ENCODE data around the gene CYTH2.

CYTH2 gene

GRCh38 chr19:48501494-48502349 lies 32.6 kb downstream of the CYTH2 start:
- no peak for DNase-seq (ENCODE audit: low read depth)
- TF ChIP-seq, protein P1, sequence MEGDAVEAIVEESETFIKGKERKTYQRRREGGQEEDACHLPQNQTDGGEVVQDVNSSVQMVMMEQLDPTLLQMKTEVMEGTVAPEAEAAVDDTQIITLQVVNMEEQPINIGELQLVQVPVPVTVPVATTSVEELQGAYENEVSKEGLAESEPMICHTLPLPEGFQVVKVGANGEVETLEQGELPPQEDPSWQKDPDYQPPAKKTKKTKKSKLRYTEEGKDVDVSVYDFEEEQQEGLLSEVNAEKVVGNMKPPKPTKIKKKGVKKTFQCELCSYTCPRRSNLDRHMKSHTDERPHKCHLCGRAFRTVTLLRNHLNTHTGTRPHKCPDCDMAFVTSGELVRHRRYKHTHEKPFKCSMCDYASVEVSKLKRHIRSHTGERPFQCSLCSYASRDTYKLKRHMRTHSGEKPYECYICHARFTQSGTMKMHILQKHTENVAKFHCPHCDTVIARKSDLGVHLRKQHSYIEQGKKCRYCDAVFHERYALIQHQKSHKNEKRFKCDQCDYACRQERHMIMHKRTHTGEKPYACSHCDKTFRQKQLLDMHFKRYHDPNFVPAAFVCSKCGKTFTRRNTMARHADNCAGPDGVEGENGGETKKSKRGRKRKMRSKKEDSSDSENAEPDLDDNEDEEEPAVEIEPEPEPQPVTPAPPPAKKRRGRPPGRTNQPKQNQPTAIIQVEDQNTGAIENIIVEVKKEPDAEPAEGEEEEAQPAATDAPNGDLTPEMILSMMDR (conservative IDR thresholded peaks at IDR 0.05; ENCODE audit: low read length), result no peak
- H3K4me3 ChIP-seq (ENCODE audit: low read length), result no peak overlapping the region

DNA sequence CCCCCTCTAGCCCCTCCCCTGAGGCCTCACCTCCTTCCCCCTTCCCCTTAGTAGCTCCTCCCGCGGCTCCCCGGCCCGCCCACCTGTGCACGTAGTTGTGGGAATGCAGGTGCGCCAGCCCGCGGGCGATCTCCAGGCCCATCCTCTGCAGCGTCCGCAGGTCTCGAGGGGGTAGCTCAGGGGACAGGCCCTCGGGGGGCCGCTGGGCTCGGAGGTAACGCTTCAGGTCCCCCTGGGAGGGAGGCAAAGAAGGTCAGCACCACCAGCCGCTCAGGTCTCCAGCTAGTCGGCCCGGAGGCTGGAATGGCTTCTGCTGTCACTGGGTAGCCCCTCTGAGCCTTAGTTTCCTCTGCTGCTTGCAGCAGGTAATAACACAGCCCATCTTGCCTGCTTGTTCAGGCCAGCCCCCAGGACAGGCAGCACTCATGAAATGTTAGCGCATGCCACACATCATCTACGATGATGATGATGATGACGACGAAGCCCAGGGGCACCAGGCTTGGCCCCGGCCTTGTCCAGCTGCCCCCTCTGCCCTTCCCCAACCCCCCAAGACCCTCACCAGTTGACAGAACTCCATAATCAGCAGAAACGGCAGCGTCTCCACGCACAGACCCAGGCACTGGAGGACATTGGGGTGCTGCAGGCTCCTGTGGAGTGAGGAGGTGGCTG lies 33.3 kb downstream of the CYTH2 start:
- no peak overlapping the region for H3K4me3 ChIP-seq (ENCODE audit: low read length)
- no peak for DNase-seq (ENCODE audit: low read depth)
- TF ChIP-seq, protein P1 (conservative IDR thresholded peaks at IDR 0.05; ENCODE audit: low read length), result no peak

GRCh38 chr19:48506138-48506733 lies 37.1 kb downstream of the CYTH2 start:
- DNase-seq (ENCODE audit: low read depth), result peak; percentile 56
- TF ChIP-seq, protein P1 (conservative IDR thresholded peaks at IDR 0.05; ENCODE audit: low read length), result peak; percentile 64

DNA sequence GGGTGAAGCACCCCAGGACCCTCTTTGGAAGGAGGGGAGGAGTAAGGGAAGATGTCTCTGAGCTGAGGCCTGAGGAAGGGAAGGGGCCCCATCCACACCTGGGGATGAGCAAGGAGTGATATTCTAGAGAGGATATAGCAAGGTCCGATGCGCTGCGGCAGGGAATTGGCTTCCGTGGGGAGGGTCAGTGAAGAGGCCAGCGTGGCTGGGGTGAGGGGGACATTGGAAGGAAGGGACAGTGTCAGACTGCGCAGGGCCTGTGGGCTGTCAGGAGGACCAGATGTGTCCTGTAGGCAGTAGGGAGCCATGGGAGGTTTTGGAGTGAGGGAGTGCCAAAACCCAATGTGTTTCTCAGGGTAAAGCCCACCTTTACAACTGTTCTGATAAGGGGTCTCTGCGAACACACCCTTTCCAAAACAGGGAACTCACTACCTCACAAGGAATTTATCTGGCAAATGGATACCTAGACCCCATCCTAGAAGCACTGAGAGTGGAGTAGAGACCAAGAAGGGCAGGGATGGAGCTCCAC lies 38.8 kb downstream of the CYTH2 start:
- TF ChIP-seq, protein P1 (conservative IDR thresholded peaks at IDR 0.05; ENCODE audit: low read length), result no peak
- no peak for DNase-seq (ENCODE audit: low read depth)
- no peak overlapping the region for H3K4me3 ChIP-seq (ENCODE audit: low read length)

More at GRCh38 chr19:48506138-48506733, 37.1 kb downstream of the CYTH2 start:
- no peak overlapping the region for H3K4me3 ChIP-seq (ENCODE audit: low read length)

DNA sequence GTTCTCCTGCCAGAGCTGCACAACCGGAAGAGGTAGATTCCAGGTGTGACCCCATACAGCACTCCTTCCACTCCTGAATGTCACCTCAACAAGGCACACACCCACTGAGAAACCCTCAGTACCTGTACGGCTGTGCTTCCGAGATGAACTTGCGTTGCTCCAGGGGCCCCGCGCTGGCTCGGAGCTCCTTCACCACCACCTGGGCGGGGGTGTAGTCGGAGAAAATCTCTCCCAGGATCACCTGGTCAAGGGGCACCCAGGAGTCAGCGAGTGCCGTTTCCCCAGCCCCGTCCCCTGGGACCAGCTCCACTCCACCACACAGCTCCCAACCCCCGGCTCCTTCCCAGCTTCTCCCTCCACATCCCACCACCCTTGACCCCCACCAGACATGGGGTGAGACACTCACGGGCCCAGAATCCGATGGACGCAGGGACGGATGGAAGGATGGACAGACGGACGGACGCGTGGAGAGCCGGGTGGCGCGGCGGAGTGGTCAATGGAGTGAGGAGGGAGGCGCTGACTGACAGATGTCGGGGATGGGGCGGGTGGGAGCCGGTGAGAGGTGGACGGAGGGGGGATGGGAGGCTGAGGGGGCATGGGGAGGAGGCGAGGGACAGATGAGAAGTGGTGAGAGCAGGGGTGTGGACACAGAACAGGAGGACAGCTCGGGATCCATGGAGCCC lies 39.7 kb downstream of the CYTH2 start:
- TF ChIP-seq, protein P1 (conservative IDR thresholded peaks at IDR 0.05; ENCODE audit: low read length), result no peak
- no peak overlapping the region for H3K4me3 ChIP-seq (ENCODE audit: low read length)
- DNase-seq (ENCODE audit: low read depth), result no peak

- H3K4me3 ChIP-seq (ENCODE audit: low read length), result no peak overlapping the region
- DNase-seq (ENCODE audit: low read depth), result no peak
- TF ChIP-seq, protein P1 (conservative IDR thresholded peaks at IDR 0.05; ENCODE audit: low read length), result no peak
Observed at GRCh38 chr19:48509467-48510194, 40.5 kb downstream of the CYTH2 start.

Measured in AG10803 (cell line).